Measurements from ENCODE around the gene ARIH2. TPM values are rescaled to one million over a fixed set of nuclear protein-coding genes. Genes with fewer than 3 reads are reported as not detected.

Gene ARIH2
- total RNA-seq, 1 experiment from 2014 or later = 77.0 TPM

GRCh38 chr3:49020330-49021212 lies 101.9 kb downstream of the ARIH2 start:
- DNase-seq (ENCODE audit: low read depth, low spot score) (no peak), ATAC-seq (no peak)
- Histone ChIP-seq H3K27me3 (ENCODE audit: control insufficient read depth, insufficient read depth, low read length) (no peaks in the 10 kb centered on the region), H3K27ac (ENCODE audit: low read length) (peak overlapping the region; percentile 97), H3K36me3 (ENCODE audit: control insufficient read depth, insufficient read depth, low read length) (peaks cover 9% of the 10 kb centered on the region), H3K4me1 (ENCODE audit: control insufficient read depth, insufficient read depth, low read length) (peaks cover 25% of the 10 kb centered on the region), H3K4me3 (ENCODE audit: low read depth in 2 of 2, low read length in 2 of 2) (peak overlapping the region; percentile 71 to 90), H3K9me3 (ENCODE audit: control insufficient read depth, insufficient read depth, low read depth, low read length) (no peaks in the 10 kb centered on the region)
- intact Hi-C loops (cut with micrococcal nuclease; ENCODE audit: unreplicated experiment) (no loop called here), in situ Hi-C loops (cut with HindIII; ENCODE audit: low pct_unique_long_range_greater_than_20kb, low sequenced_read_pairs) (no loop called here)
- TF ChIP-seq CTCF (IDR thresholded peaks at IDR 0.05) (no peak), POLR2AphosphoS5 (IDR thresholded peaks at IDR 0.05; ENCODE audit: low read depth, low read length) (no peak; the same call in 1 of the 2 replicates)
- TSS peak; percentile 86 for BruUV-seq (replicated peaks)
- ChIA-PET CTCF (interaction anchor here (1.5 kb wide), 1 partner anchor 33 kb away, joined by 4 read pairs; no protein-coding TSS in a partner anchor), POLR2A (interaction anchor here (0.6 to 0.8 kb wide), 2 partner anchors 31 to 39 kb away, joined by 3 to 6 read pairs; partner anchors contain the start of gene P4HTM)

GRCh38 chr3:49021213-49021812 lies 102.7 kb downstream of the ARIH2 start:
- CTCF ChIA-PET = interaction anchor here (1.5 kb wide), 1 partner anchor 33 kb away, joined by 4 read pairs; no protein-coding TSS in a partner anchor
- peak; percentile 54 for ATAC-seq
- POLR2A ChIA-PET = interaction anchor here (0.6 to 1.1 kb wide), 2 partner anchors 33 to 399 kb away, joined by 5 to 11 read pairs; partner anchors contain the start of gene TMEM89
- Histone ChIP-seq H3K4me1 (ENCODE audit: control insufficient read depth, insufficient read depth, low read length) (peaks cover 29% of the 10 kb centered on the region), H3K36me3 (ENCODE audit: control insufficient read depth, insufficient read depth, low read length) (peaks cover 9% of the 10 kb centered on the region), H3K9me3 (ENCODE audit: control insufficient read depth, insufficient read depth, low read depth, low read length) (no peaks in the 10 kb centered on the region), H3K27me3 (ENCODE audit: control insufficient read depth, insufficient read depth, low read length) (no peaks in the 10 kb centered on the region), H3K27ac (ENCODE audit: low read length) (peak overlapping the region; percentile 97), H3K4me3 (ENCODE audit: low read depth in 2 of 2, low read length in 2 of 2) (peak overlapping the region; percentile 71 to 90)
- intact Hi-C loops (cut with micrococcal nuclease; ENCODE audit: unreplicated experiment) (no loop called here), in situ Hi-C loops (cut with HindIII; ENCODE audit: low pct_unique_long_range_greater_than_20kb, low sequenced_read_pairs) (no loop called here)
- TF ChIP-seq POLR2AphosphoS5 (IDR thresholded peaks at IDR 0.05; ENCODE audit: low read depth, low read length) = peak; percentile 99
- peak; percentile 73; the same call in 1 of the 2 replicates for TF ChIP-seq SIN3A (IDR thresholded peaks at IDR 0.05; ENCODE audit: borderline replicate concordance, insufficient read depth, low read depth, low read length)
- no peak for TF ChIP-seq CTCF (IDR thresholded peaks at IDR 0.05)
- BruUV-seq (replicated peaks) = no TSS peak
- peak; percentile 77 for DNase-seq (ENCODE audit: low read depth, low spot score)
